Stimulated activated naive CD8-positive, alpha-beta T cell treated with anti-CD3 and anti-CD28 coated beads, Interleukin-15, amount 100 ng/mL, for 72 hours (primary cell): ENCODE results near the gene RBPJ.

Source experiments
- ATAC-seq: fragments of 150-1000 bp; cut with Tn5 transposase; 2 replicates; pipeline ENCODE4 v1.10.0; 2021; ENCODE audit warnings: mild to moderate bottlenecking, moderate library complexity
- DNase-seq, 2 donors: peaks; one replicate each; pipeline ENCODE4 v3.0.0; 2021 to 2022
- H3K27ac Mint-ChIP-seq, 2 donors: one replicate each; pipeline ENCODE4 v1.8.0; 2022; ENCODE audit warnings: mild to moderate bottlenecking in 2 of 2, mixed read lengths in 2 of 2, moderate library complexity in 2 of 2
- H3K27me3 Mint-ChIP-seq: one replicate; pipeline ENCODE4 v1.8.0; 2022; ENCODE audit warnings: mixed read lengths
- H3K4me1 Mint-ChIP-seq: one replicate; pipeline ENCODE4 v1.8.0; 2022; ENCODE audit warnings: mild to moderate bottlenecking, mixed read lengths
- H3K4me3 Mint-ChIP-seq, 2 donors: one replicate each; pipeline ENCODE4 v1.8.0; 2022; ENCODE audit warnings: mild to moderate bottlenecking in 2 of 2, mixed read lengths in 2 of 2, moderate library complexity in 1 of 2
- H3K9me3 Mint-ChIP-seq, 2 donors: one replicate each; pipeline ENCODE4 v1.8.0; 2022; ENCODE audit warnings: mixed read lengths in 2 of 2

The RBPJ gene

GRCh38 chr4:26462874-26463273 is 142.1 kb downstream of the RBPJ start:
- Mint-ChIP-seq H3K4me3 (no peak overlapping the region), H3K4me1 (peaks cover 14% of the 10 kb centered on the region), H3K27me3 (peaks cover 15% of the 10 kb centered on the region), H3K27ac (no peak overlapping the region), H3K9me3 (peaks cover 0 to 12% of the 10 kb centered on the region in 2 donors)
- DNase-seq (no peak), ATAC-seq (no peak)

- Mint-ChIP-seq H3K27ac (no peak overlapping the region), H3K4me3 (no peak overlapping the region), H3K9me3 (peaks cover 0 to 12% of the 10 kb centered on the region in 2 donors), H3K4me1 (peaks cover 9% of the 10 kb centered on the region), H3K27me3 (peaks cover 18% of the 10 kb centered on the region)
- DNase-seq (no peak), ATAC-seq (no peak)
Measured at GRCh38 chr4:26463386-26463785, 142.6 kb downstream of the RBPJ start.

DNA sequence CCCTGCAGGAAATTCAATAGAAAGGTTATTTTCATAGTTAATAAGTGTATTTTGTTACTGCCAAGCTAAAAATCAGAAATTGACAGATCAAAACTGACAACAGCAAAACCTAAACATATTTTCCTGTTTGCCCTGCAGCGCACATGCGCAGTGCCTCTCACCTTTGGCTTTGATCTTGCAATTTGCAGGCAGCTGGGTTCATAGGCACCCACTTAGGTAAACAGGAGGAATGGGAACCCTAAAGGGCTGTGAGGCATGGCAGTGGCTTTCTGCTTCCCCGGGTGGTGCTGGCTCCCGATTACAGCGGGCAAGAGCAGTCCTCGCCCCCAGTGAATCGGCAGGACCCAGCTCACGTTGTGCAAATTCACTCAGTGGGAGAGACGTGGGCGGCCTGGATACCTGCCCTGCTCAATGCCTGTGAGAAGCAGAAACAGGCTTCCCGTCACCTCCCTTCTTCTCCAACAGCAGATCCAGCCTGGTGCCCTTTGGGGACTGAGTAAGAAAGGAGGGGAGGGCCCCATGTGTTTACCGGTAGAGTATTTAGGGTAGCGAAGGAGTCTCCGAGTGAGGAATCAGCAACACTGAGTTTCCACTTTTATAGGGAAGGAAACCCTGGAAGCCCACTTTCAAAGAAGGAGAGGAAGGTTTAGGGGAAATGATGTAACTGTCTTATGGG is 143.7 kb downstream of the RBPJ start:
- Mint-ChIP-seq H3K4me3 (no peak overlapping the region), H3K27me3 (peaks cover 18% of the 10 kb centered on the region), H3K27ac (no peak overlapping the region), H3K9me3 (peaks cover 0 to 12% of the 10 kb centered on the region in 2 donors), H3K4me1 (no peaks in the 10 kb centered on the region)
- no peak for DNase-seq
- no peak for ATAC-seq

DNA sequence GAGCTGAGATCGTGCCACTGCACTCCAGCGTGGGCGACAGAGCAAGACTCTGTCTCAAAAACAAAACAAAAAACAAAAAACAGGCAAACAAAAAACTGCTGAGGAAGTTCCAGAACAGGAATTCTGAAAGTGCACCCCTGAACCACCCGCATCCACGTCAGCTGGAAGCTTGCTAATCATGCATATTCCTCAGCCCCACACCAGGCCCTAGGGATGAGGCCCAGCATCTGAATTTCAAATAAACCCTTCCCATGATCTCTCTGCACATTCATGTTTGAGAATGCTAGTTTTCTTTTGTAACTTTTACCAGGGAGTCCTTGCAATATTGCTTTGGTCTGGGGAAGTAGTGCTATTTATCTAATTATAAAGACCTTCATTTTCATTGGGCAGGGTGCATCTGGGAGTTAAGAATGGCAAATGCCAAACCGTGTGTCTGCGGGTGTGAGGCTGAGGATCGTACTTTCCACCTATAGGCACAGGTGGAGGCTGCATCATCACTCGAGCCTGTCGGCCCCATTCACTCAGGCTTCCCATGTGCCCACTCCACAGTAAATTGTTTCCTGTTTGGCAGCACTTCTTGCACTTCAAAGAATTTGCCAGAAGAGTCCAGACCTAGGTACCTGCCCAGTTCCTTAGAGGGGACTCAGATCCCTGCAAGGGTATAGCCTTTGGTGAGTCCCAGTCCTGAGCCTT is 145.9 kb downstream of the RBPJ start:
- ATAC-seq = no peak
- Mint-ChIP-seq H3K9me3 (peaks cover 0 to 12% of the 10 kb centered on the region in 2 donors), H3K27me3 (peaks cover 18% of the 10 kb centered on the region), H3K27ac (no peak overlapping the region), H3K4me1 (no peaks in the 10 kb centered on the region), H3K4me3 (no peak overlapping the region)
- no peak for DNase-seq

GRCh38 chr4:26467724-26468123 is 146.9 kb downstream of the RBPJ start:
- peaks cover 0 to 12% of the 10 kb centered on the region in 2 donors for H3K9me3 Mint-ChIP-seq

DNA sequence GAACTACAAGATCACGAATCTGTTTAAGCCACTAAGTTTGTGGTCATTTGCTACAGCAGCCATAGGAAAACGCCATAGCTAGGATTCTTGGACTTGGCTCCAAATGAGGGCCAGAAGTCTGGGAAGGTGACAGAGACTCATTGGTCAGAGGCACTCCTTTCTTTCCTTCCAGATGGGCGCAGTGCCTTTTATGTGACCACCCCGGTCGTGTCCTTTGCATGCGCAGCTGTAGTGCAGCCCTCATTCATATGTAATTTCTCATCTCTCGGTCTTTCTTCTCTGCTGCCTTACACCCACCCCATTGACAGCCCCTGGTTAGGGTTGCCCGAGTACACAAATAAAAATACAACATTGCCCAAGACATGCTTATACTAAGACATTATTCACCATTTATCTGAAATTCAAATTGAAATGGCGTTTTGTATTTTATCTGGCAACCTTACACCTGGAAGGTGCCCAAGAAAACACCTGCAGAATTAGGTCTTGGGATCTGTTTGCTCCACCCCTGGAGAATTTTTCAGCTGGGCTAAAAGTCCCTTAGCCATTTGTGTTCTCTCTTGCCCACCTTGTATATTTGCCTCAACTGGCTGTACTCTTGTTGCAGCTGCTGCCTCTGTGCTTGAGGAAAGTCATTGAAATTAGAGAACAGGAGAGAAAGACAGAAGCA is 147.6 kb downstream of the RBPJ start:
- Mint-ChIP-seq H3K4me1 (no peaks in the 10 kb centered on the region), H3K4me3 (no peak overlapping the region), H3K27me3 (peaks cover 18% of the 10 kb centered on the region), H3K9me3 (peaks cover 0 to 9% of the 10 kb centered on the region in 2 donors), H3K27ac (no peak overlapping the region)
- DNase-seq (no peak), ATAC-seq (no peak)

More at GRCh38 chr4:26467724-26468123, 146.9 kb downstream of the RBPJ start:
- no peak overlapping the region for H3K27ac Mint-ChIP-seq
- H3K4me3 Mint-ChIP-seq = no peak overlapping the region
- H3K4me1 Mint-ChIP-seq = no peaks in the 10 kb centered on the region
- ATAC-seq = no peak
- H3K27me3 Mint-ChIP-seq = peaks cover 18% of the 10 kb centered on the region
- DNase-seq = no peak

GRCh38 chr4:26468977-26469376 is 148.2 kb downstream of the RBPJ start:
- Mint-ChIP-seq H3K4me3 (no peak overlapping the region), H3K4me1 (no peaks in the 10 kb centered on the region), H3K9me3 (peaks cover 0 to 4% of the 10 kb centered on the region in 2 donors), H3K27me3 (peaks cover 18% of the 10 kb centered on the region), H3K27ac (no peak overlapping the region)
- ATAC-seq = no peak
- no peak for DNase-seq

DNA sequence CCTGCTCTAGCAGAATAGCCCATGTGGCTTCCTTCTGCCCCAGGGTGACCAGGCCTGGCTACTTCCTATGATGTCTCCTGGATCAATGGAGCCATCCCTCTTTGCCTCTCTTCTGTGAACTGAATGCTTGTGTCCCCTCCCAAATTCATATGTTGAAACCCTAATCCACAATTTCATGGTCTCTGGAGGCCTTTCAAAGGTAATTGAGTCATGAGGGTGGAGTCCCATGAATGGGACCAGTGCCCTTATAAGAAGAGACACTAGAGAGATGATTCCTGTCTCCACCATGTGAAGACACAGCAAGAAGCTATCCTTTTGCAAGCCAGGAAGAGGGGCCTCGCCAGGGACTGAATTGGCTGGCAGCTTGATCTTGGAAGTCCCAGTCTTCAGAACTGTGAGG is 151.1 kb downstream of the RBPJ start:
- DNase-seq (no peak), ATAC-seq (no peak)
- no peaks in the 10 kb centered on the region for H3K9me3 Mint-ChIP-seq
- H3K27me3 Mint-ChIP-seq = peaks cover 18% of the 10 kb centered on the region
- H3K4me1 Mint-ChIP-seq = no peaks in the 10 kb centered on the region
- H3K4me3 Mint-ChIP-seq = no peak overlapping the region
- no peak overlapping the region for H3K27ac Mint-ChIP-seq

DNA sequence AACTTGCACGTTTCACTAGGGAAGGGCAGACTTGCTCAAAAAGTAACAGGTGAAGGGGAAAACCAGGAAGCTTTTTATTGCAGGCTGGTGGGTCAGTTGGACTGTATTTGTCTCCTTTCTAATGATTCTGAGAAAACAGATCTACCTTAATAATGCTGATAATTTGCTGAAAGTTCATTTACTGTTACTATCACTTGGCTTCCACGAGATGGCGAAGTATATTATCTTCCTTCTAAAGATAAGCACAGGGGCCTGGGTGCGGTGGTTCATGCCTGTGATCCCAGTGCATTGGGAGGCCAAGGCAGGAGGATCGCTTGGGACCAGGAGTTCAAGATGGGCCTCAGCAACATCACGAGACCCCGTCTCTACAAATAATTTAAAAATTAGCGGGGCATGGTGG is 153.1 kb downstream of the RBPJ start:
- ATAC-seq (no peak), DNase-seq (no peak)
- Mint-ChIP-seq H3K9me3 (no peaks in the 10 kb centered on the region), H3K4me1 (no peaks in the 10 kb centered on the region), H3K27me3 (peaks cover 7% of the 10 kb centered on the region), H3K4me3 (no peak overlapping the region), H3K27ac (no peak overlapping the region)

GRCh38 chr4:26474551-26474950 is 153.7 kb downstream of the RBPJ start:
- ATAC-seq (no peak), DNase-seq (no peak)
- H3K27ac Mint-ChIP-seq = no peak overlapping the region
- peaks cover 7% of the 10 kb centered on the region for H3K27me3 Mint-ChIP-seq
- H3K4me3 Mint-ChIP-seq = no peak overlapping the region
- no peaks in the 10 kb centered on the region for H3K4me1 Mint-ChIP-seq
- no peaks in the 10 kb centered on the region for H3K9me3 Mint-ChIP-seq

DNA sequence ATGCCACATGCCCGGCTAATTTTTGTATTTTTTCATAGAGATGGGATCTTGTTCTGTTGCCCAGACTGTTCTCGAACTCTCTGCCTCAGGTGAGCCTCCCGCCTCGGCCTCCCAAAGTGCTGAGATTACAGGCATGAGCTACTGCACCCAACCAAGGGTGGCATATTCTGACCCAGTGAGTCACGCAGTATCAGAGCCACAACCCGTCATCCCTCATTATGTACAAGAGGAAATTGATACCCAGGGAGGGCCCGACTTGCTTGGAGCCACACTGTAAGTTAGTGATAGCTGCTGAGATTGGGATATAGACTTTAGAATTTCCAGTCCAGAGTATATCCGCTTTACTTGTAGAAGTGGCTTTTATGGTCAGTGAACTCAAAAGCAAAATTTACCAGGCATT is 154.9 kb downstream of the RBPJ start:
- ATAC-seq (no peak), DNase-seq (no peak)
- H3K27me3 Mint-ChIP-seq = peaks cover 7% of the 10 kb centered on the region
- no peak overlapping the region for H3K4me3 Mint-ChIP-seq
- no peaks in the 10 kb centered on the region for H3K9me3 Mint-ChIP-seq
- H3K4me1 Mint-ChIP-seq = no peaks in the 10 kb centered on the region
- H3K27ac Mint-ChIP-seq = no peak overlapping the region

- DNase-seq = no peak
- ATAC-seq = no peak
- no peak overlapping the region for H3K4me3 Mint-ChIP-seq
- no peaks in the 10 kb centered on the region for H3K9me3 Mint-ChIP-seq
- peak overlapping the region in 1 of 2 donors; percentile 37 for H3K27ac Mint-ChIP-seq
- no peaks in the 10 kb centered on the region for H3K4me1 Mint-ChIP-seq
- peaks cover 7% of the 10 kb centered on the region for H3K27me3 Mint-ChIP-seq
Measured at GRCh38 chr4:26476545-26476944, 155.7 kb downstream of the RBPJ start.

- peaks cover 7% of the 10 kb centered on the region for H3K27me3 Mint-ChIP-seq
- H3K4me1 Mint-ChIP-seq = no peaks in the 10 kb centered on the region
- no peak overlapping the region for H3K4me3 Mint-ChIP-seq
- no peaks in the 10 kb centered on the region for H3K9me3 Mint-ChIP-seq
- H3K27ac Mint-ChIP-seq = no peak overlapping the region
- DNase-seq = no peak
- no peak for ATAC-seq
Measured at GRCh38 chr4:26478330-26478729, 157.5 kb downstream of the RBPJ start.

- no peak overlapping the region for H3K4me3 Mint-ChIP-seq
- DNase-seq = no peak
- H3K9me3 Mint-ChIP-seq = no peaks in the 10 kb centered on the region
- no peaks in the 10 kb centered on the region for H3K27me3 Mint-ChIP-seq
- H3K27ac Mint-ChIP-seq = no peak overlapping the region
- no peak for ATAC-seq
- no peaks in the 10 kb centered on the region for H3K4me1 Mint-ChIP-seq
Measured at GRCh38 chr4:26482508-26483462, 162.0 kb downstream of the RBPJ start.

GRCh38 chr4:26484032-26484515 is 163.3 kb downstream of the RBPJ start:
- Mint-ChIP-seq H3K27ac (no peak overlapping the region), H3K27me3 (peaks cover 4% of the 10 kb centered on the region), H3K4me1 (no peaks in the 10 kb centered on the region), H3K4me3 (no peak overlapping the region), H3K9me3 (no peaks in the 10 kb centered on the region)
- ATAC-seq = no peak
- DNase-seq = no peak
